SH-SY5Y (cell line): ENCODE results near the gene LTBP1.

Experiments
- GATA2 ChIP-seq: IDR thresholded peaks from 2 replicates; pipeline ENCODE4 v1.6.1; 2011; ENCODE audit warnings: mild to moderate bottlenecking, low read depth, low read length
- GATA3 ChIP-seq: IDR thresholded peaks from 2 replicates; pipeline ENCODE4 v1.6.1; 2011; ENCODE audit warnings: low read depth, mild to moderate bottlenecking, low read length, moderate library complexity

Gene LTBP1

DNA sequence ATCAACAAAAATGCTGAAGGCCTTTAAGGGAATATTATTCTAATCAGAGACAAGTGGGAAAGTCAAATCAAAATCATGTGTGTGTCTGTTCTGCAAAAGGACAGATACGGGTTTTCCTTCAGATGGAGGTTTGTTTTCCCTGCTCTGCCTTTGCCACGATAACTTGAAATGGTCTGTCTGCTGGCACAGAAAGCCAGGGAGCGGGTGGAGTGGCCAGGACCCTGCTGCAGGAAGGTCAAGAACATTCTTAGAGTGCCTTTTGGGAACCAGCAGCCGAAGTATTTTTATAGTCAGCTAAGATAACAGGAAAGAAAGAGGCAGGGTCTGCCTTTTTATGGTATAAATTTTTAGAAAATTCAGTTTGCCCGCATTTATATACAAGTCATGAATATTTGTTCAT is 234.2 kb downstream of the LTBP1 start:
- TF ChIP-seq GATA3 (no peak), GATA2 (no peak)

DNA sequence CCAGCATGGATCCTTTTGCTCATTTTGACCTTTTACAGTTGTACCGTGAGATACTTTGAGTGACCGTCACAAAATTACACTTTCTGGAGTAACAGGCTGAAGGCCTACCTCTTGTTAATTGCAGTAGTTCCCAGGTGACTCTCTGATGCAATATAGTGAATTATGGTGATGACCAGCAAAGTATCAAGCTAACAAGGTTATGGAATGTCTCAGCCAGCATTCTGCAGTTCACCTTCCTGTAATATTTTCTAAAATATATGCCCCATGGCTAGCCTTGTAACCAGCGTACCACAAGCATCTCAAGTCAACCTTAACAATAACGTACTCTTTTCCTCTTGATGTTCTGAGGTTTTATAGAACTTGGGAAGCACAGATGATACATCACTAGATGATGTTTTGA is 234.7 kb downstream of the LTBP1 start:
- TF ChIP-seq GATA2 (no peak), GATA3 (no peak)

DNA sequence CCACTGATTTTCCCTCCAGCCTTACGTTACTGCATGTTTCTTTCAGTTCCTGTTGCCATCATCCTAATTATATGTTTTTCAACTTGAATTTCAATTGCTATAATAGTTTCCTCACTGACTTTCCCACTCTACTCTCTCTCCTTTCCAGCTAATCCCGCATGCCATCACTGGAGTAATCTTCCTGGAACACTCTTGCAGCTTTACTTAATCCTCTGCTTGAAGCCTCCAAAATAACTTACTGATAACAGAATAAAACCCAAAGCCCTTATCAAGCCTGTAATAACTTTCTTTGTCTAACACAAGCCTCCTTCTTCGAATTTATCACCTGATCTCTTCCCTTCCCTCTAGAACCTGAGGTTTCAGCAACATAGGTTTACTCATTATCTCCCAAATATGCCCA is 237.3 kb downstream of the LTBP1 start:
- TF ChIP-seq GATA3 (no peak), GATA2 (no peak)

DNA sequence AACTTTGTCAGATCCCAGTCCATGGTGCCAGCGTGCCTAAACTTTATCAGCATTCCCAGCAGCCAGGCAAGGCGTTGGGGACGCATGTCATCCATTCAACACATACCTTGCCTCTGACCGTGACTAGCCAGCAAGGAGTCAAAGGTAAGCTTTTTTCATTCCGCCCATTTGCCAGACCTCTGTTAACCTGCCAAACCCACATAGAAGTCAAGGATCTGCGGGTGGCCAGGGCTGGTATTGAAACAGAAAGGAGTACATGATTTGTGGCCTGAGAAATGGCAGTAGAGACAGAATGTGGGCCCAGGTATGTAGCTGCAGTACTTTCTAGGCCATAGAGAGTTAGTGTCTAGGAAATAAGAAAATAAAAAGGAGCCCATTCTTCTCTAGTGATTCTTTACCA is 240.2 kb downstream of the LTBP1 start:
- TF ChIP-seq GATA2: no peak
- TF ChIP-seq GATA3: no peak

DNA sequence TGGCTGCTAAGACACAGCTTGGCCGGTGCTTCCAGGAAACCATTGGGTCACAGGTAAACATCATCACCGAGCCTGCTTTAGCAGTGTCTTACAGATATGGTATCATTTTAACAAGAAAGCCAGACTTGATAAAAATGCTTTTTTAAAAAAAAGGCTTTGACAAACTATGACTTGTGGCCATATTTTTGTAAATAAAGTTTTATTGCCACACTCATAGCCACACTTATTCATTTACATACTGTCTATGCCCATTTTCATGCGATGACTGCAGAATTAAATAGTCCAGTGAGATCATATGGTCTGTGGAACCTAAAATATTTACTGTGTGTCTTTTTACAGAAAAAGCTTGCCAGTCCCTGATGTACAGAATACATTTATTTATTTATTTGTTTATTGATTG is 242.0 kb downstream of the LTBP1 start:
- TF ChIP-seq GATA3 (no peak), GATA2 (no peak)

DNA sequence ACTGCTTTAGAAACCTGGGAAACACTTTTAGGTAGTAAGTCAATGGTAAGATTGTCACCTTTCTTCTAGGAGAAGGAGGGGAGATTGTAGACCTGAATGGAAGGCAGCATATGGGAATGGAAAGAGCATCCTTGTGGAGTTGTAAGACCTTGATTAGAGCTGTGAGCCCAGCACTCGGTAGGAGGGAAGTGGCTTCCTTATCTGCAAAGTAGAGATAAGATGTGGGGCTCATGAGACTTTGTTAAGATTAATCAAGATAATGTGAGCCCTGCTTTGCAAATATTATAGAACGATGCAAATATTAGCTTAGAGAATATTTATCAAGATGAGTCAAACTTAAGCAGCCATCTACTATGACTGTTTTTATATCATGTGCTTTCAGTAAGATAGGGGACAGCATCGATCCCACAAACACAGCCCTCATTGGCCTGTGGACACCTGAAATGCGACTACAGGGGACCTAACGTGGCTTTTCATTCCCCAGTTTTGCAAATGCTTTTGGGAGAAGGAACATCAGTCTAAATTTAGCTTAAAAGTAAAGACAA is 243.7 kb downstream of the LTBP1 start:
- TF ChIP-seq GATA3 (no peak), GATA2 (no peak)

DNA sequence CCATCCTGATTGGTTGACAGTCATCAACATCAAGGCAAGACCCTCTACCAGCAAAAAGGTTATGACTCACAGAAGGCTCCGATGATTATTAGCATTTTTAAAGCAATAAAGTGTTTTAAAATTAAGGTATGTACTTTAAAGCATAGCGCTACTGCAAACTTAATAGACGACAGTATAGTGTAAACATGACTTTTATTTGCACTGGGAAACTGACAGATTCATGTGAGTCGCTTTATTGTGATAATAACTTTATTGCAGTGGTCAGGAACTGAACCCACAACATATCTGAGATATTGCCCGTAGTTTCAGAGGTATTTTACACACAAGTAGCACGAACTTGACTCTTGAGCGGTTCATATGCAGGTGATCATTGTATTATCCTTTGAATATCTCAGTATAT is 249.1 kb downstream of the LTBP1 start:
- TF ChIP-seq GATA2 (no peak), GATA3 (no peak)

DNA sequence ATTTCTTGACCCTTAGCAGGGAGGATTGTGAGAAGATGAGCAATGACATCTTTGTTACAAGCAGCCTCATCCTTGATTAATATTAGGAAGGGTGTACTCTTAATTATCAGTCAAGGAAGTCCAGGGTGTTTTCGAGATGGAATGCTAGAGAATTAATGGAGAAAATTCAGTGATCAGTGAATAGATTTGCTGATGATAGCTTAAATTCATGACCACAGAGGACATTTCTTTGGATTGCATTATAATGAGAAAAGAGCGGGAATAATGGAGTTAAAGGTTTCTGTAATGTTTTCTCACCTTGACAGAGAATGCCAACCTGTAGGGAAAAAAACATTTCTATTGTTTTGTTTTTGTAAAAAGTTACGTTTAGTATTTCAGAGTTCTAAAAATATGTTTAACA is 249.9 kb downstream of the LTBP1 start:
- TF ChIP-seq GATA3 (no peak), GATA2 (no peak)

DNA sequence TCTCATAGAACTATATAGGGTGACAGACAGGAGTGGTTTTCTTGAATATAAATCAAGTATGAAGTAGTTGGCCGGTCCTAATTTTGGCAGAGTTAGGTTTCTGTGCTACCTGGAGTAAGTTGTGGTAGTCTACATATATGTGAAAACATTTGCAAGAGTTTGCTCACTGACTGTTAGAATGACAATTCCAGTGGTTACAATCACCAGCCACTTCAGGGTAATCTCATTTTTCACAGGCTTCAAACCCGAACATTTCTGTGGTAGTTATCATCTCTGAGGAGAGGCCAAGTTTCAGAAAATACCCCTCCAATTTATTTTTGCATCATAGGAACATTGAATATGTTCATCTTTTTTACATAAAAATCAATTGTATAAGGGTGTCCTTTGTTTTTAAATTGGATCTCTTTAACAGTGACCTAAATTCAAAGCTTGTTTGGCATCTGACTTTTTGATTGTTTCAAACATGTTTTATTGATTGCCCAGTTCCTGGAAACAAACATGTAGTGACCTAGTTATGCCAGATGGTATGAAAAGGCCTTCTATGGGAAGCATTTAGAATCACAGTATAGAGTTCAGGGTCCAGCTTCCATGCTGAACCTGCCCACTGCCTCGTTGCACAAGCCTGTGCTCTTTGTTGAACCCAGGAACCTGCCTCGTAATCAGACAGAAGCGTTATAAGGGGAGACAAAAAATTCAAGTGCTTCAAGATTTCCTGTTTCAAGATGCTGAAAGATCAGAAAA is 250.6 kb downstream of the LTBP1 start:
- no peak for TF ChIP-seq GATA3
- no peak for TF ChIP-seq GATA2

DNA sequence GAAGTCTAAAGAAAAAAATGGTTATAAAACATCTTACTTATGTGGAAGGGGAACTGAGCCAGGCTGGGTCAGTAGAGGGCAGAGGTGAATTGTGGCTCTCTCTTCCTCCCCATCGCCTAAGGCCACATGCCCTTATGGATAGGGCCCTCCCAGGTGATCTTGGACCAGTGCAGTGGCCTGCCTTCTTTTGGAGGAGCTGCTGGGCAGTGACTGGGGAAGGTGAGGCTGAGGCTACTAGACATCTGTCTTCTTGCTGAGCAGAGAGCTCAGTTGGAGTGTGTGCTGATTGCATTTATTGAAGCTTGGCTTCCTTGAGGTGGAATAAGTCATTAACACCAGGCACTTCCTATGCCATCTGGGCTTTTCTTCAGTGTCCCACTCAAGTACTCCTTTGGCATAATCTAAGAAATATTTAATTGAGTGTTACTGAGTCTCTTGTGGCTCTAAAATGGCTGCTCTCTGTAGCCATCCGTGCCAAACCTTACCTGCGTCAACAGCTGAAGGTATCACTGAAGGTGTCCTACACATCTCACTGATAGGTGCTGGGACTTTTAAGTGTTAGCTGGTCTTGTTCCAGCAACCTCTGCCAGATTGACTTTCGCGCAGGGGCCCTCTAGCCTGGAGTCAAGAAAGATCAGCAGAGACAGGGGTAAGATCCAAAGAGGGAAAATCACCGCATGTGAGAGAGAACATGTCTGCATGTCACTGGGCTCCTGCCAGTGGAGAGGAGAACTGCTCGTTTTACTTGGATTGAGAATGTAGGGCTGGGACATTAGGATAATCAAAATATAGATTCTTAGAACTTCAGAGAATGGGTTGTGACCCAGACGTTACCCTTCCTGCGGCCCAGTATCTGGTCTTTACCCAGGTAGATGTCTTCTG is 256.1 kb downstream of the LTBP1 start:
- TF ChIP-seq GATA3: no peak
- no peak for TF ChIP-seq GATA2

DNA sequence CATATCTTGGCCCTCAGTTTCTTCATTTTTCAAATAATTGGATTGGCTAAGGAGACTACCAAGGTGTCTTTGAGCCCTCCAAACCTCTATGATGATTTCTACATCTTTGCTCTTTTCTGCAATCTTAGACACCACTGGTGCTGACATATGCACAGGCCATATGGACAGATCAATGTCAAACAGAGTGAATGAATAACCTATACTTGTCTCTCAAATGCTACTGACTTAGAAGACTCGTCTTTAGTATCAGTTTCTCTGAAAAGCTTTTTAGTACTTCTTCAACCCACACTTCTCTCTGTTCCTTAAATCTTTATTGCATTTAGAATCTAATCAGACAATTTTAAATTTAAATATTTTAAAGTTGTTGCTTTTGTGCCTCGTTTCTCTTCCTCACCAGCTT is 258.2 kb downstream of the LTBP1 start:
- TF ChIP-seq GATA2: no peak
- no peak for TF ChIP-seq GATA3

DNA sequence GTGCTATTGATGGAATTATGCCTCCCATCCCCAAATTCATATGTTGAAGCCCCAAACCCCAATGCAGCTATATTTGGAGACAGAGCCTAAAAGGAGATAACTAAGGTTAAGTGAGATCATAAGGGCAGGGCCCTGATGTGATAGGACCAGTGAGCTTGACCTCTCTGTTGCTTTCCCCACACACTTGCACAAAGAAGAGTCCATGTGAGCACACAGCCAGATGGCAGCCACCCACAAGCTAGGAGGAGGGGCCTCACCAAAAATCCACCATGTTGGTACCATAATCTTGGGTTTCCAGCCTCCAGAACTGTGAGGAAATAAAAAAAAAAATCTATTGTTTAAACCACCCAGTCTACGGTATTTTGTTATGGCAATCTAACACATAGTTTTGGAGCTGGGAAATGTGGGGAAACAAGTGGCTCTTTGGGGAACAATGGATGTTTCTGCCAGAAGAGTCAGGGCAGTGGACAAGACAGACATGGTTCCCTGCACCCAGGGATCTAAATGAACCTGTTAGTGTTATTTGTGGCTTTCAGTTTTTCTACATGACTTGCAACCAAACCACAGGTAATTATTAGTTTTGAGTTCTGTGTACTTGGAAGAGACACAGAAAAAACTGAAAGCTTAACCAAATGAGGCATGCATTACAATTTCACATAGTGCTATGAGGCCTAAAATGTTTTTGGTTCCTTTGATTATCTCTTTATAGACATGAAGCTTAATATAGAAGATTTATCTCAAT is 259.1 kb downstream of the LTBP1 start:
- TF ChIP-seq GATA3: no peak
- TF ChIP-seq GATA2: no peak

DNA sequence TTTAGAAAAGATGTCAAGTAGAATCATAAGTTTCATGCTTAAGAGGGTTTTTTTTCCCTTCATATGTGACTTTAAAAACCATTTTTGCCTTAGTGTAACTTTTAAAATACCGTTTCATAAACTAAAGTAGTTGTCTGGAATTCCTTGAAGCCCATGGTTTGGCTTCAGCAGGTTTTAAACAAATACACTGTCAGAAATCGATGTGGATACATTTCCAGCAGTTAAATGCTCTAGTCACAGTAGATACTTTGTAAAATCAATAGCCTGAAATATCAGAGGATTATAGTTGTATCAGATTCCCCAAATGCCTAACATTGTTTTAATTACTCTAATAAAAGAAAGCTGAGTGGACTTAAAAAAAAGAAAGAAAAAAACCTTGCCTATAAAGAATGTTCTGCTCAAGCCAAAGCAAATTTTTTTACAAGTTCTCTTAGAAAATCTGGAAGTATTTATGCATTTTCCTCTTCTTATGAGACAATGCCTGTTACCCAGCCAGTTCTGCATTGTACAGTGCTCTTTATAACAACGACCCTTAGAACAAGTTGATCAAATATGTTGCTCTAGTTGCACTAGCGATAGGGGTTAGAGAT is 260.5 kb downstream of the LTBP1 start:
- TF ChIP-seq GATA3 (no peak), GATA2 (no peak)

DNA sequence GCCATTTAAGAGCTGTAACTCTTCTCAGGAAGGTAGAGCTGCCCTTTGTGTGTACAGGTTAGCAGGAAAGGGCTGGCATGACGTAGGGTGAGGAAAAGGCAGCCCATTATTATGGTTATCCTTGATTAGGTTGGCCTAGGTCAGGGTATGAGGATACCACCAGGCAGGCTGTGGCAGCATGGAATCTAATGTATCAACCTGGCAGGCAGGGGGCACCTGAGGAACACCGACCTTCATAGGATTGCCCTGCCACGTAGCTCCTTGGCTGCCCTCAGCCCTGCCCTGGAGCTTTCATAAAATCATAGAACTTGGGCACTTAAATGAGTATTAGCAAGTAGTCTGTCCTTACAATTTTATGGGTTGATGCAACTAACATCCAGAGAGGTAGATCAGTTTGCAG is 261.6 kb downstream of the LTBP1 start:
- no peak for TF ChIP-seq GATA3

DNA sequence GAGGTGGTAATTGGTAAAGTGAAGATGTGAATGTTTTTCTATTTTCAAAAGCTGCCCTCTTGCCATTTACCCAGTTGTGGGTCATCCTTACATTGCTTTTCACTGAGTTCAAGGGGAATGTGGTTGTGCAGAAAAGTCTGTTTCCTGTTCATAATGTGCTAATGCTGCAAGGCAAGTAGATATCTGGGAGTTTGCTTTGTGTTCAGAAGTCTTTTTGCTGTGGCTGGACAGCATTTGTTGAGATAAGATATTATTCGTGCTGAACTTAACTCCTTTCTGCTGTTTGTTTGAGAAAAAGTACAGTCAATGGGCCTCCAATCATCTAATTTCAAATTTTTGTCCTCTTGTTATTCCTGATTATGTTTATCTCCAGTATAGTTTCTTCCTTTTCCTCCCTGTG is 263.2 kb downstream of the LTBP1 start:
- no peak for TF ChIP-seq GATA3
- TF ChIP-seq GATA2: no peak
